GM06990 (cell line): ENCODE data around the gene FAT4.

ENCODE experiments used
- DNase-seq: peaks from one replicate; pipeline ENCODE4 v3.0.0-alpha.2; 2011; ENCODE audit not compliant: insufficient read length; ENCODE audit errors: extremely low read depth
- H3K27me3 ChIP-seq: replicated peaks from 2 replicates; pipeline ENCODE4 v1.6.0; 2011; ENCODE audit warnings: low read length; ENCODE audit not compliant: control insufficient read depth, insufficient read depth
- H3K36me3 ChIP-seq: 2 replicates; pipeline ENCODE4 v1.5.1; 2011; ENCODE audit warnings: low read length; ENCODE audit not compliant: control insufficient read depth, insufficient read depth
- H3K4me3 ChIP-seq: replicated peaks from 2 replicates; pipeline ENCODE4 v1.5.1; 2011; ENCODE audit warnings: low read depth, mild to moderate bottlenecking, control low read depth, low read length
- TF ChIP-seq, protein P1 (sequence below): IDR thresholded peaks from 2 replicates; pipeline ENCODE4 v1.5.1; 2011; ENCODE audit warnings: low read length, control low read depth, mild to moderate bottlenecking, inconsistent platforms; ENCODE audit not compliant: insufficient read depth, poor library complexity, severe bottlenecking

Gene FAT4

DNA sequence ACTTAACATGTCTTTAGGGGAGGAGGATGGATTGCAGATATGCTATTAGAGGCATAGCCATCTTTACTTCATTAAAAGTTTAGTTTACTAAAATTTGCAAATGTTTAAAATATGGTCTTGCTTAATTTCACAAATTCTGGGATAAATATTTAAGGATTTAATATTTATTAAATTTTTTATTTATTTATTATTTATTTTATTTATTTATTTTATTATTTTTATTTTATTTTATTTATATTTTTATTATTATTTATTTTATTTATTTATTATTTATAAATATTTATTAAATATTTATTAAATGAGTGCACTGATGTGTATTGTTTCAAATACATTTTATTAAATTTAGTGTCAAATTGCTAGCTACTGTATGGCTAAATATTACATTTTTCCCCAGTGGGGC, 46.0 kb downstream of the FAT4 start:
- DNase-seq = no peak
- no peaks in the 10 kb centered on the region for H3K36me3 ChIP-seq
- TF ChIP-seq, protein P1, sequence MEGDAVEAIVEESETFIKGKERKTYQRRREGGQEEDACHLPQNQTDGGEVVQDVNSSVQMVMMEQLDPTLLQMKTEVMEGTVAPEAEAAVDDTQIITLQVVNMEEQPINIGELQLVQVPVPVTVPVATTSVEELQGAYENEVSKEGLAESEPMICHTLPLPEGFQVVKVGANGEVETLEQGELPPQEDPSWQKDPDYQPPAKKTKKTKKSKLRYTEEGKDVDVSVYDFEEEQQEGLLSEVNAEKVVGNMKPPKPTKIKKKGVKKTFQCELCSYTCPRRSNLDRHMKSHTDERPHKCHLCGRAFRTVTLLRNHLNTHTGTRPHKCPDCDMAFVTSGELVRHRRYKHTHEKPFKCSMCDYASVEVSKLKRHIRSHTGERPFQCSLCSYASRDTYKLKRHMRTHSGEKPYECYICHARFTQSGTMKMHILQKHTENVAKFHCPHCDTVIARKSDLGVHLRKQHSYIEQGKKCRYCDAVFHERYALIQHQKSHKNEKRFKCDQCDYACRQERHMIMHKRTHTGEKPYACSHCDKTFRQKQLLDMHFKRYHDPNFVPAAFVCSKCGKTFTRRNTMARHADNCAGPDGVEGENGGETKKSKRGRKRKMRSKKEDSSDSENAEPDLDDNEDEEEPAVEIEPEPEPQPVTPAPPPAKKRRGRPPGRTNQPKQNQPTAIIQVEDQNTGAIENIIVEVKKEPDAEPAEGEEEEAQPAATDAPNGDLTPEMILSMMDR = no peak
- no peak overlapping the region for H3K4me3 ChIP-seq
- H3K27me3 ChIP-seq = no peaks in the 10 kb centered on the region
